Spinal cord (tissue), 10 donors: ENCODE data around the gene TRIM8. TPM values are rescaled to one million over a fixed set of nuclear protein-coding genes. Genes with fewer than 3 reads are reported as not detected.

Experiments used
- DNase-seq, 6 donors: peaks; one replicate each; pipeline versions ENCODE4 v3.0.0 to v3.0.0-alpha.2; 2013 to 2015; ENCODE audit warnings: low spot score in 6 of 6, low read depth in 4 of 6
- H3K27ac ChIP-seq: one replicate; pipeline ENCODE4 v1.5.1; 2013; ENCODE audit warnings: low read depth, low read length, control low read depth
- H3K27me3 ChIP-seq: one replicate; pipeline ENCODE4 v1.6.1; 2013; ENCODE audit warnings: low read length; ENCODE audit not compliant: control insufficient read depth, insufficient read depth
- H3K36me3 ChIP-seq: one replicate; pipeline ENCODE4 v1.6.1; 2013; ENCODE audit warnings: low read length; ENCODE audit not compliant: control insufficient read depth, insufficient read depth
- H3K4me1 ChIP-seq: one replicate; pipeline ENCODE4 v1.6.1; 2013; ENCODE audit warnings: low read length; ENCODE audit not compliant: control insufficient read depth, insufficient read depth
- H3K4me3 ChIP-seq: one replicate; pipeline ENCODE4 v1.5.1; 2013; ENCODE audit warnings: low read depth, low read length, control low read depth
- H3K9me3 ChIP-seq: one replicate; pipeline ENCODE4 v1.6.1; 2013; ENCODE audit warnings: low read length; ENCODE audit not compliant: control insufficient read depth, insufficient read depth
- WGBS: methylation state at CpG from one replicate; pipeline ENCODE4 v1.1.5; 2013; ENCODE audit warnings: missing lambda C conversion rate; ENCODE audit not compliant: insufficient coverage; 5-methylcytosine and 5-hydroxymethylcytosine counted together
- polyA plus RNA-seq, 2 donors: library from polyadenylated mRNA; unstranded; fragments of 120-200 nt; gene quantifications; one replicate each; pipeline ENCODE4 v1.2.1, GENCODE V29; 2013; ENCODE audit not compliant: insufficient read length in 2 of 2
- total RNA-seq, 2 donors: library from RNA; depleted of rRNA in 1 of 2; stranded (reverse); fragments of 120-200 nt in 1 of 2; fragments of >200 nt in 1 of 2; gene quantifications; one replicate each; pipeline versions ENCODE4 v1.2.3 to v1.2.4, GENCODE V29; 2013 to 2014
- donor health status: healthy.

Gene TRIM8
- total and polyA plus RNA-seq, 4 donors: 42.2 to 156 (median 102) TPM

GRCh38 chr10:102641880-102642735, 2.2 kb upstream of the TRIM8 start:
- peaks cover 14% of the 10 kb centered on the region for H3K4me1 ChIP-seq
- peak overlapping the region; percentile 82 for H3K4me3 ChIP-seq
- under 1% methylated on average over 72 of the region's 77 CpGs for WGBS
- H3K36me3 ChIP-seq: peaks cover 17% of the 10 kb centered on the region
- peak overlapping the region; percentile 98 for H3K27ac ChIP-seq
- H3K27me3 ChIP-seq: no peaks in the 10 kb centered on the region
- DNase-seq: peak; percentile 89 to 99 (median 96)
- H3K9me3 ChIP-seq: no peaks in the 10 kb centered on the region

DNA sequence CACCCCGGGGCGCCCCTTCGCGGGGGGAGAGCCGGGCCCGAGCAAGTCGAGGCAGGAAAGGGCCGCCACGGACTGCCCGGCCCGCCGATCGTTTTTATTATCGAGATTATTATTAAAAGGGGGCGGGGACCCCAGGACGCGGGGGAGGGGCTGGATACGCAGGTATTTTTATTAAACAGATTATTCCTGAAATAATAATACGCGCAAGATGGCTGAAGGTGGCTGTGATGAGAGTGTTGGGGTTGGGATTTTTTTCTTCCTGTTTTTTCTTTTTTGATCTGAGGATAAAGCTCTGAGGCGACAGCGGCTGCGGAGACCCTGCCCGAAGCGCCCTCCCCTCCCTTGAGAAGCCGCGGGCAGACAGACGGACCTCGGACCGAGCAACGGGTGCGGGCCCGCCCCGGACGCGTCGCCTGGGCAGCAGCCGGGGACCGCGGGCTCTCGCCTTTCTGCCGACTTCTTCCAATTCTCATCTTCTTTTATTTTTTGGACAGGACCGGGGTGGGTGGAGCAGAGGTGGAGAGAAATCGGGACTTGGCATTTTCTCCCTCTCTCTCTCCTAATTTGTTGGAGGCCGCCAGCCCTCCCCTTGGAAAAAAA, 1.4 kb upstream of the TRIM8 start:
- H3K9me3 ChIP-seq: no peaks in the 10 kb centered on the region
- no peaks in the 10 kb centered on the region for H3K27me3 ChIP-seq
- peak in 1 of 6 donors; percentile 81 for DNase-seq
- peaks cover 21% of the 10 kb centered on the region for H3K4me1 ChIP-seq
- peak overlapping the region; percentile 98 for H3K27ac ChIP-seq
- WGBS: 0% methylated on average over 22 of the region's 45 CpGs
- peak overlapping the region; percentile 82 for H3K4me3 ChIP-seq
- H3K36me3 ChIP-seq: peaks cover 22% of the 10 kb centered on the region

GRCh38 chr10:102643336-102644065, 778 bp upstream of the TRIM8 start:
- Histone ChIP-seq H3K27me3 (no peaks in the 10 kb centered on the region), H3K9me3 (no peaks in the 10 kb centered on the region), H3K36me3 (peaks cover 25% of the 10 kb centered on the region), H3K4me1 (peaks cover 28% of the 10 kb centered on the region), H3K4me3 (peak overlapping the region; percentile 82), H3K27ac (peak overlapping the region; percentile 98)
- 0% methylated on average over 42 of the region's 76 CpGs for WGBS
- DNase-seq: peak in 3 of 6 donors; percentile 50 to 91 (median 85)

DNA sequence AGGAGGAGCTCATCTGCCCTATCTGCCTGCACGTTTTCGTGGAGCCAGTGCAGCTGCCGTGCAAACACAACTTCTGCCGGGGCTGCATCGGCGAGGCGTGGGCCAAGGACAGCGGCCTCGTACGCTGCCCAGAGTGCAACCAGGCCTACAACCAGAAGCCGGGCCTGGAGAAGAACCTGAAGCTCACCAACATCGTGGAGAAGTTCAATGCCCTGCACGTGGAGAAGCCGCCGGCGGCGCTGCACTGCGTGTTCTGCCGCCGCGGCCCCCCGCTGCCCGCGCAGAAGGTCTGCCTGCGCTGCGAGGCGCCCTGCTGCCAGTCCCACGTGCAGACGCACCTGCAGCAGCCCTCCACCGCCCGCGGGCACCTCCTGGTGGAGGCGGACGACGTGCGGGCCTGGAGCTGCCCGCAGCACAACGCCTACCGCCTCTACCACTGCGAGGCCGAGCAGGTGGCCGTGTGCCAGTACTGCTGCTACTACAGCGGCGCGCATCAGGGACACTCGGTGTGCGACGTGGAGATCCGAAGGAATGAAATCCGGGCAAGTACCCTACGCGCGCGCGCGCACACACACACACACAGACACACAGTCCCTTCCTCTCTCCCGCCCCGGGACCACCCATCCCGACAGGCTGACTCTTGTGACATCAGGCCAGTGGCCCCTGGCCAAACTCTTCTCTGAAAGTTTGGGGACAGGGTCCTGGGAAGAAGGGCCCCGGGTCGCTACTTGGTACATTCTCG, 538 bp downstream of the TRIM8 start:
- Histone ChIP-seq H3K4me3 (peak overlapping the region; percentile 82), H3K9me3 (no peaks in the 10 kb centered on the region), H3K4me1 (peaks cover 41% of the 10 kb centered on the region), H3K27me3 (no peaks in the 10 kb centered on the region), H3K36me3 (peaks cover 39% of the 10 kb centered on the region), H3K27ac (peak overlapping the region; percentile 98)
- under 1% methylated on average over 59 of the region's 62 CpGs for WGBS
- DNase-seq: peak in 3 of 6 donors; percentile 45 to 90 (median 88)

- Histone ChIP-seq H3K9me3 (no peaks in the 10 kb centered on the region), H3K36me3 (peaks cover 42% of the 10 kb centered on the region), H3K27ac (peak overlapping the region; percentile 98), H3K4me1 (peaks cover 46% of the 10 kb centered on the region), H3K4me3 (peak overlapping the region; percentile 82), H3K27me3 (no peaks in the 10 kb centered on the region)
- 0% methylated on average over 12 of the region's 12 CpGs for WGBS
- peak in 2 of 6 donors; percentile 84 to 85 for DNase-seq
Measured at GRCh38 chr10:102645388-102645740, 1.1 kb downstream of the TRIM8 start.

- Histone ChIP-seq H3K36me3 (peaks cover 48% of the 10 kb centered on the region), H3K4me3 (peak overlapping the region; percentile 82), H3K27me3 (no peaks in the 10 kb centered on the region), H3K9me3 (no peaks in the 10 kb centered on the region), H3K4me1 (peaks cover 52% of the 10 kb centered on the region), H3K27ac (peak overlapping the region; percentile 98)
- DNase-seq: peak in 2 of 6 donors; percentile 77 to 78
- WGBS: under 1% methylated on average over 17 of the region's 29 CpGs
Measured at GRCh38 chr10:102645741-102646609, 1.7 kb downstream of the TRIM8 start.

- Histone ChIP-seq H3K4me3 (peak overlapping the region; percentile 82), H3K9me3 (no peaks in the 10 kb centered on the region), H3K27ac (peak overlapping the region; percentile 98), H3K4me1 (peaks cover 61% of the 10 kb centered on the region), H3K27me3 (no peaks in the 10 kb centered on the region), H3K36me3 (peaks cover 57% of the 10 kb centered on the region)
- 10% methylated on average over 8 of the region's 18 CpGs for WGBS
- DNase-seq: peak in 2 of 6 donors; percentile 67 to 80
Measured at GRCh38 chr10:102646610-102647442, 2.5 kb downstream of the TRIM8 start.
